ENCODE measurements around the gene MAB21L1. TPM values are rescaled to one million over a fixed set of nuclear protein-coding genes. Genes with fewer than 3 reads are reported as not detected.

MAB21L1 gene
- total and polyA plus RNA-seq, 2 donors (not counting 3 experiments of a cell fraction or from before 2014, with no cell fraction given): 0.03 TPM; not detected in 1

GRCh38 chr13:35500144-35500543 is 23.7 kb upstream of the MAB21L1 start:
- H2AFZ ChIP-seq (ENCODE audit: low read depth, low read length): no peak overlapping the region
- no TSS peak for BruUV-seq (replicated peaks)
- H3K27me3 ChIP-seq (ENCODE audit: control insufficient read depth in 2 of 2, insufficient read depth in 2 of 2, low read length in 2 of 2): no peaks in the 10 kb centered on the region
- CTCF ChIA-PET: interaction anchor here (1.2 kb wide), 1 partner anchor 12 kb away, joined by 4 read pairs; no protein-coding TSS in a partner anchor
- dilution Hi-C loops (cut with MboI; ENCODE audit: extremely low pct_ligation_motif_present, low sequenced_read_pairs) (no loop called here), intact Hi-C loops (cut with micrococcal nuclease) (no loop called here)
- H3K36me3 ChIP-seq (ENCODE audit: control insufficient read depth in 2 of 2, extremely low read depth in 1 of 2, insufficient read depth in 2 of 2, low read length in 2 of 2): no peaks in the 10 kb centered on the region
- no peak overlapping the region for H3K4me2 ChIP-seq (ENCODE audit: insufficient read depth, low read length)
- FAIRE-seq (no peak), DNase-seq (ENCODE audit: low read depth, low spot score) (no peak)
- H3K4me1 ChIP-seq (ENCODE audit: control insufficient read depth, extremely low read depth, insufficient read depth, low read length): no peaks in the 10 kb centered on the region
- no peaks in the 10 kb centered on the region for H3K9me1 ChIP-seq (replicated peaks; ENCODE audit: control insufficient read depth, extremely low read depth, insufficient read depth, low read length)
- no peak overlapping the region for H3K4me3 ChIP-seq (replicated peaks in 1 of 3; ENCODE audit: insufficient read depth in 1 of 3, low read depth in 1 of 3, low read length in 3 of 3)
- POLR2A ChIA-PET: no interaction called here
- H3K9ac ChIP-seq (replicated peaks; ENCODE audit: extremely low read depth, insufficient read depth, low read length): no peak overlapping the region
- H3K9me3 ChIP-seq (replicated peaks; ENCODE audit: control insufficient read depth, insufficient read depth, low read length): no peaks in the 10 kb centered on the region
- H4K20me1 ChIP-seq (replicated peaks; ENCODE audit: control insufficient read depth, extremely low read depth, insufficient read depth, low read length): no peaks in the 10 kb centered on the region
- no peaks in the 10 kb centered on the region for H3K79me2 ChIP-seq (ENCODE audit: control insufficient read depth, insufficient read depth, low read length)
- no peak for TF ChIP-seq FOS (IDR thresholded peaks at IDR 0.05; ENCODE audit: borderline replicate concordance, insufficient read depth, low read length)
- no peak for TF ChIP-seq POLR2A (IDR thresholded peaks at IDR 0.05; ENCODE audit: low read depth, low read length)
- no peak for TF ChIP-seq MAX (IDR thresholded peaks at IDR 0.05; ENCODE audit: insufficient read depth, insufficient read length)
- no peak for TF ChIP-seq CTCF (IDR thresholded peaks at IDR 0.05; ENCODE audit: extremely low read depth in 1 of 2, insufficient read depth in 1 of 2, low read depth in 1 of 2, low read length in 2 of 2)
- TF ChIP-seq JUN (IDR thresholded peaks at IDR 0.05; ENCODE audit: borderline replicate concordance, insufficient read depth, insufficient read length, low read depth): no peak
- no peak for TF ChIP-seq MYC (IDR thresholded peaks at IDR 0.05; ENCODE audit: low read depth, low read length)
- TF ChIP-seq GATA2 (IDR thresholded peaks at IDR 0.05; ENCODE audit: insufficient read depth, insufficient read length, low read depth, low read length): no peak
- TF ChIP-seq EZH2 (IDR thresholded peaks at IDR 0.05; ENCODE audit: borderline replicate concordance, low read depth, low read length, severe bottlenecking): no peak
- H3K27ac ChIP-seq (ENCODE audit: insufficient read depth, low read depth, low read length): no peak overlapping the region

Measured in endothelial cell of umbilical vein (primary cell).